ENCODE data around the gene ATP11B. TPM values are rescaled to one million over a fixed set of nuclear protein-coding genes. Genes with fewer than 3 reads are reported as not detected.

ATP11B gene
- total RNA-seq, 1 donor from 2014 or later = 59.0 TPM

DNA sequence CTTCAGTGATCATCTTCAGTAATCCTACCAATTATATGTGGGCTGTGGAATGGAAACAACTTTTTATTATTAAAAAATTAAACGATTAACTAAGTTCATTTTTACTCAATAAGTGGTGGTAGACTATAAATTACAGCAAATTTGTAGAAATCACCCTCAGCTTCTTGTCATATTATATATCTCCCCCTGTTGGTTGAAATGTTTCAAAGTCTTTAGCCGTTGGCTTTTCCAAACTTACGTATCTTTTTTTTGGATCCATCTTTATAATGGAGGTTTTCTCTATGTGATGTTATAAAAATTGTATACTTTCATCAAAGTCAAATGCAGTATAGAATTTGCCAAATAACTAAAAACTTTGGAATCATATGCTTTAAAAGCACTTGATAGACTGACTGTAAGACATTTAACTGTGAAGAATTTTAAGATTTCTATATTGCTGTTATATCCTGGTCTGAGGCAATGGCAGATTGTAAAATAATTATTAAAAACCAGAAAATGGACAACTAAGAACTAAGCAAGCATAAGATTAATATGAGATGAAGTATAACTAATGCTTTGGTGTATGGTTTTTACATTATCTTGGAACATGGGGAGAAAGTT, 44.7 kb downstream of the ATP11B start:
- TF ChIP-seq EZH2 (IDR thresholded peaks at IDR 0.05) (no peak), EZH2phosphoT487 (IDR thresholded peaks at IDR 0.05) (no peak)
- TF ChIP-seq, protein P1, sequence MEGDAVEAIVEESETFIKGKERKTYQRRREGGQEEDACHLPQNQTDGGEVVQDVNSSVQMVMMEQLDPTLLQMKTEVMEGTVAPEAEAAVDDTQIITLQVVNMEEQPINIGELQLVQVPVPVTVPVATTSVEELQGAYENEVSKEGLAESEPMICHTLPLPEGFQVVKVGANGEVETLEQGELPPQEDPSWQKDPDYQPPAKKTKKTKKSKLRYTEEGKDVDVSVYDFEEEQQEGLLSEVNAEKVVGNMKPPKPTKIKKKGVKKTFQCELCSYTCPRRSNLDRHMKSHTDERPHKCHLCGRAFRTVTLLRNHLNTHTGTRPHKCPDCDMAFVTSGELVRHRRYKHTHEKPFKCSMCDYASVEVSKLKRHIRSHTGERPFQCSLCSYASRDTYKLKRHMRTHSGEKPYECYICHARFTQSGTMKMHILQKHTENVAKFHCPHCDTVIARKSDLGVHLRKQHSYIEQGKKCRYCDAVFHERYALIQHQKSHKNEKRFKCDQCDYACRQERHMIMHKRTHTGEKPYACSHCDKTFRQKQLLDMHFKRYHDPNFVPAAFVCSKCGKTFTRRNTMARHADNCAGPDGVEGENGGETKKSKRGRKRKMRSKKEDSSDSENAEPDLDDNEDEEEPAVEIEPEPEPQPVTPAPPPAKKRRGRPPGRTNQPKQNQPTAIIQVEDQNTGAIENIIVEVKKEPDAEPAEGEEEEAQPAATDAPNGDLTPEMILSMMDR (IDR thresholded peaks at IDR 0.05) = peak; percentile 59
- H3K4me1 ChIP-seq = no peaks in the 10 kb centered on the region
- no peak overlapping the region for H3K4me3 Mint-ChIP-seq
- H3K9me3 ChIP-seq (ENCODE audit: low read depth) = no peaks in the 10 kb centered on the region
- no peak overlapping the region for H3K4me2 ChIP-seq
- H3K27ac ChIP-seq = no peak overlapping the region
- H3K9me3 Mint-ChIP-seq = no peaks in the 10 kb centered on the region
- no peaks in the 10 kb centered on the region for H3K27me3 Mint-ChIP-seq (ENCODE audit: insufficient read depth, low read depth)
- H4K20me1 ChIP-seq (ENCODE audit: low read depth) = no peaks in the 10 kb centered on the region
- H2AFZ ChIP-seq (replicated peaks) = no peak overlapping the region
- H3K79me2 ChIP-seq (ENCODE audit: low read depth) = no peaks in the 10 kb centered on the region
- no peak overlapping the region for H3K9ac ChIP-seq
- no peak overlapping the region for H3K4me3 ChIP-seq
- H3K36me3 ChIP-seq = no peaks in the 10 kb centered on the region
- no peaks in the 10 kb centered on the region for H3K27me3 ChIP-seq
- DNase-seq (ENCODE audit: low spot score) = peak; percentile 28
- H3K4me1 Mint-ChIP-seq = no peaks in the 10 kb centered on the region
- peaks cover 10% of the 10 kb centered on the region for H3K36me3 Mint-ChIP-seq
- H3F3A ChIP-seq (ENCODE audit: low read depth) = no peaks in the 10 kb centered on the region
- no peak overlapping the region for H3K27ac Mint-ChIP-seq

DNA sequence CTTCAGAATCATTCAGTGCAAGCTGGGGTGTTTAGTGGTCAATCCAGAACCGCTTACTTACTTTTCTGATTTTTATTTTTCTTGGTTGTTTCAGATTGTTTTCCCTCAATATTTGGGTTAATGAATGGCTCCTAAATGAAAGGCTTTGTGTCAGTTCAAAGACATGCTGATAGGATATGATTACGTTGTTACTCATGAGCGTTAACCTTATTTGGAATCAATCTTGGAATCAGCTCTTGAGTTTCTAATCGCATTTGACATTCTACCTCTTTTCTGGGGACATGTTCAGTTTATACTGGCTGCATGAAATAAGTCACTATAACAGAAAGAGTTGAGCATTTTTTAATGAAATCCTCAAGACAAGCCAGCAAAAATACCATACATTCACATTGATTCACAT, 50.2 kb downstream of the ATP11B start:
- Mint-ChIP-seq H3K4me1 (no peaks in the 10 kb centered on the region), H3K9me3 (no peaks in the 10 kb centered on the region), H3K36me3 (peaks cover 32% of the 10 kb centered on the region), H3K27ac (no peak overlapping the region), H3K27me3 (ENCODE audit: insufficient read depth, low read depth) (no peaks in the 10 kb centered on the region), H3K4me3 (no peak overlapping the region)
- TF ChIP-seq, protein P1 (IDR thresholded peaks at IDR 0.05) = no peak
- no peak for TF ChIP-seq EZH2 (IDR thresholded peaks at IDR 0.05)
- no peak for TF ChIP-seq EZH2phosphoT487 (IDR thresholded peaks at IDR 0.05)
- no peak overlapping the region for H3K27ac ChIP-seq
- no peak overlapping the region for H3K4me2 ChIP-seq
- no peaks in the 10 kb centered on the region for H3K27me3 ChIP-seq
- no peaks in the 10 kb centered on the region for H3F3A ChIP-seq (ENCODE audit: low read depth)
- H3K9me3 ChIP-seq (ENCODE audit: low read depth) = no peaks in the 10 kb centered on the region
- H2AFZ ChIP-seq (replicated peaks) = no peak overlapping the region
- no peak for DNase-seq (ENCODE audit: low spot score)
- no peaks in the 10 kb centered on the region for H3K4me1 ChIP-seq
- no peaks in the 10 kb centered on the region for H3K79me2 ChIP-seq (ENCODE audit: low read depth)
- H3K36me3 ChIP-seq = peaks cover 11% of the 10 kb centered on the region
- no peaks in the 10 kb centered on the region for H4K20me1 ChIP-seq (ENCODE audit: low read depth)
- no peak overlapping the region for H3K9ac ChIP-seq
- H3K4me3 ChIP-seq = no peak overlapping the region

DNA sequence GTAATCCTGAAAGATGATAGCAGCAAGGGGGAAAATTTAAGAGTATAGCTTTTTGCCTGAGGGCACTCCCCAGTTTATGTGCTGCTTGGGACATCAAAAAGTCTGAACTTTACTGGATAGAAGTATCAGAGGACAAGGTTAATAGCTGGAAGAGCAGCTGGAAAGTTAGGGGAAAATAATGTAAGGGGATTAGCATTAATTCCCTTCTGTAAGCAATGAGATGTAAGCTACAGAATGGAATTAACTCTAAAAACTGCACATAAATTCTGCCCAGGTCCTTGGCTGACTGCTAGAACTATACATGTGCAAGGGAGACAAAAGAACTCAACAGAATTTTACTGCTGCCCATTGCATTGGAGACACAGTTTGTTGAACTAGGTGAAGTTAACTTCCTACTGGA, 55.6 kb downstream of the ATP11B start:
- peaks cover 41% of the 10 kb centered on the region for H3K36me3 Mint-ChIP-seq

More for the DNA sequence above, 55.6 kb downstream of the ATP11B start:
- Histone ChIP-seq H3K9me3 (ENCODE audit: low read depth) (no peaks in the 10 kb centered on the region), H3K4me1 (no peaks in the 10 kb centered on the region), H3K79me2 (ENCODE audit: low read depth) (no peaks in the 10 kb centered on the region), H3K9ac (no peak overlapping the region), H3K4me2 (no peak overlapping the region), H3F3A (ENCODE audit: low read depth) (no peaks in the 10 kb centered on the region), H2AFZ (replicated peaks) (no peak overlapping the region), H3K4me3 (no peak overlapping the region), H3K27me3 (no peaks in the 10 kb centered on the region), H3K27ac (no peak overlapping the region), H4K20me1 (ENCODE audit: low read depth) (no peaks in the 10 kb centered on the region), H3K36me3 (peaks cover 11% of the 10 kb centered on the region)
- H3K4me1 Mint-ChIP-seq = no peaks in the 10 kb centered on the region
- H3K4me3 Mint-ChIP-seq = no peak overlapping the region
- no peak overlapping the region for H3K27ac Mint-ChIP-seq
- DNase-seq (ENCODE audit: low spot score) = no peak
- H3K27me3 Mint-ChIP-seq (ENCODE audit: insufficient read depth, low read depth) = peaks cover 2% of the 10 kb centered on the region
- TF ChIP-seq EZH2phosphoT487 (IDR thresholded peaks at IDR 0.05) = no peak
- no peak for TF ChIP-seq EZH2 (IDR thresholded peaks at IDR 0.05)
- TF ChIP-seq, protein P1 (IDR thresholded peaks at IDR 0.05) = no peak
- H3K9me3 Mint-ChIP-seq = no peaks in the 10 kb centered on the region
